Heart right ventricle (tissue), 16 donors: ENCODE results near the gene ZNF511. TPM values are rescaled to one million over a fixed set of nuclear protein-coding genes. Genes with fewer than 3 reads are reported as not detected.

Experiments used
- ATAC-seq, 8 donors: fragments of 200-7000 bp; cut with Tn5 transposase; one replicate each; pipeline ENCODE4 v1.9.1; 2020; ENCODE audit warnings: mild to moderate bottlenecking in 8 of 8, moderate library complexity in 8 of 8, moderate number of reproducible peaks in 1 of 8
- DNase-seq, 2 donors: peaks; one replicate each; pipeline ENCODE4 v3.0.0-alpha.2; 2020
- H3K27ac ChIP-seq, 10 donors: fragments of 200-600 bp; sonication (generic) in 2 of 10; one replicate each; pipeline versions ENCODE4 v1.5.0 to v1.8.0; 2020 to 2022; ENCODE audit warnings: mild to moderate bottlenecking in 3 of 10
- H3K27me3 ChIP-seq, 7 donors: fragments of 200-600 bp; one replicate each; pipeline ENCODE4 v1.8.0; 2021 to 2022; ENCODE audit warnings: mild to moderate bottlenecking in 2 of 7
- H3K36me3 ChIP-seq, 9 donors: fragments of 200-600 bp; sonication (generic) in 1 of 9; one replicate each; pipeline versions ENCODE4 v1.5.0 to v1.8.0; 2020 to 2022; ENCODE audit warnings: mild to moderate bottlenecking in 2 of 9
- H3K4me1 ChIP-seq, 9 donors: fragments of 200-600 bp; sonication (generic) in 1 of 9; one replicate each; pipeline versions ENCODE4 v1.5.0 to v1.8.0; 2020 to 2022; ENCODE audit warnings: mild to moderate bottlenecking in 4 of 9
- H3K4me3 ChIP-seq, 10 donors: fragments of 200-600 bp; sonication (generic) in 2 of 10; one replicate each; pipeline versions ENCODE4 v1.5.0 to v1.8.0; 2020 to 2022; ENCODE audit warnings: mild to moderate bottlenecking in 7 of 10, moderate library complexity in 2 of 10
- H3K9me3 ChIP-seq, 11 donors: fragments of 200-600 bp in 10 of 11; sonication (generic) in 2 of 11; one replicate each; pipeline versions ENCODE4 v1.5.0 to v1.8.0; 2013 to 2022; ENCODE audit warnings: mild to moderate bottlenecking in 2 of 11, control low read depth in 1 of 11, moderate library complexity in 1 of 11
- CTCF ChIP-seq, 9 donors: fragments of 200-600 bp; sonication (generic) in 2 of 9; IDR thresholded peaks; one replicate each; pipeline versions ENCODE4 v1.5.0 to v1.8.0; 2021 to 2022; ENCODE audit warnings: antibody characterized with exemption in 9 of 9, mild to moderate bottlenecking in 5 of 9, moderate library complexity in 1 of 9
- WGBS, 2 donors: extraction: QIAGEN DNeasy Blood & Tissue Kit; methylation state at CpG; one replicate each; pipeline ENCODE4 v1.1.7; 2013; ENCODE audit warnings: inconsistent platforms in 1 of 2; 5-methylcytosine and 5-hydroxymethylcytosine counted together
- intact Hi-C, 10 donors: fragments of 100-400 bp; cut with DNase I; formaldehyde crosslinking; loops; one replicate each; pipeline versions ENCODE4 v1.11.1 to v1.14.2; 2022
- polyA plus RNA-seq, 2 donors: library from polyadenylated mRNA; stranded (reverse); fragments of 200-250 nt; gene quantifications; one replicate each; pipeline ENCODE4 v1.2.3, GENCODE V29; 2013
- total RNA-seq, 10 donors: library from RNA; stranded (reverse); fragmentation: NEBNext Ultra II Directional in 3 of 10; extraction: Animal tissue kit (Norgen Biotek cat#: 25700) in 3 of 10; gene quantifications; one replicate each; pipeline versions ENCODE4 v1.2.1 to v1.2.4, GENCODE V29; 2021 to 2023
- donor health status: Arrhythmogenic right ventricular cardiomyopathy.
- donor health status: ischemic (EF 13 %, LVEDD 7.1; RV severe dilation, severe dysfunction).
- donor health status: healthy with polysubstance abuse.
- donor health status: DM: no; HTN: yes; CAD: no.
- donor health status: DM: no; HTN: no; CAD: no.
- donor health status: ischemic (EF 25% LVEDD 6.9; RV normal size, moderate dysfunction).
- donor health status: ischemic (EF 25% LVEDD 5.7; RV mildly dilated, moderate dysfunction).
- donor health status: healthy.
- donor health status: DM: yes; HTN: yes; CAD: no.
- donor health status: Ischemic cardiomyopathy.
- donor health status: ischemic (EF 35%, LVEDD 5.7; RV mildly dilated, moderate dysfunction).
- donor health status: nonischemic (EF 11% LVEDD 7.7; RV severe dilation, severe dysfunction).
- donor health status: DM: yes; HTN: yes; CAD: no.
- donor health status: PGD.
- donor health status: ischemic (EF 29% LVEDD 5.4; RV normal size, mild dysfunction).
- donor health status: nonischemic (EF 23%, LVEDD 6.1; RV moderate dilation, normal function).

ZNF511 gene
- total and polyA plus RNA-seq, 12 donors = 30.6 to 129 (median 43.5) TPM

- Histone ChIP-seq H3K4me3 (no peak overlapping the region), H3K36me3 (peaks cover 0 to 70% (median 0%) of the 10 kb centered on the region in 9 donors), H3K27ac (no peak overlapping the region), H3K9me3 (no peaks in the 10 kb centered on the region), H3K4me1 (peaks cover 0 to 2% (median 0%) of the 10 kb centered on the region in 9 donors), H3K27me3 (peaks cover 0 to 4% (median 0%) of the 10 kb centered on the region in 7 donors)
- ATAC-seq (no peak), DNase-seq (no peak)
- TF ChIP-seq CTCF (IDR thresholded peaks at IDR 0.05) = no peak
- intact Hi-C loops = no loop called here
- 88 to 90% methylated on average over 24 to 26 of the region's 26 CpGs for WGBS, 2 donors
These were observed 39.3 kb upstream of the ZNF511 start for GRCh38 chr10:133269367-133269766.

- ATAC-seq = no peak
- intact Hi-C loops = no loop called here
- Histone ChIP-seq H3K36me3 (peaks cover 0 to 70% (median 0%) of the 10 kb centered on the region in 9 donors), H3K9me3 (no peaks in the 10 kb centered on the region), H3K27ac (no peak overlapping the region), H3K4me3 (no peak overlapping the region), H3K27me3 (peaks cover 0 to 12% (median 7%) of the 10 kb centered on the region in 7 donors), H3K4me1 (peaks cover 0 to 8% (median 0%) of the 10 kb centered on the region in 9 donors)
- WGBS, 2 donors = 92 to 93% methylated on average over 20 of the region's 20 CpGs
- no peak for DNase-seq
- no peak for TF ChIP-seq CTCF (IDR thresholded peaks at IDR 0.05)
These were observed 38.5 kb upstream of the ZNF511 start for GRCh38 chr10:133270204-133270603.

GRCh38 chr10:133270773-133271297 lies 37.9 kb upstream of the ZNF511 start:
- DNase-seq (no peak), ATAC-seq (no peak)
- intact Hi-C loops = no loop called here
- Histone ChIP-seq H3K27ac (no peak overlapping the region), H3K27me3 (peaks cover 0 to 19% (median 13%) of the 10 kb centered on the region in 7 donors), H3K36me3 (peaks cover 0 to 70% (median 0%) of the 10 kb centered on the region in 9 donors), H3K4me3 (no peak overlapping the region), H3K4me1 (peaks cover 0 to 14% (median 0%) of the 10 kb centered on the region in 9 donors), H3K9me3 (no peaks in the 10 kb centered on the region)
- no peak for TF ChIP-seq CTCF (IDR thresholded peaks at IDR 0.05)
- 93 to 97% methylated on average over 19 of the region's 19 CpGs for WGBS, 2 donors

- H3K36me3 ChIP-seq = peaks cover 0 to 70% (median 0%) of the 10 kb centered on the region in 9 donors
- no peak overlapping the region for H3K27ac ChIP-seq
- WGBS, 2 donors = 85% methylated on average over 35 of the region's 35 CpGs
- H3K9me3 ChIP-seq = no peaks in the 10 kb centered on the region
- ATAC-seq (no peak), DNase-seq (no peak)
- TF ChIP-seq CTCF (IDR thresholded peaks at IDR 0.05) = no peak
- H3K27me3 ChIP-seq = peaks cover 0 to 27% (median 22%) of the 10 kb centered on the region in 7 donors
- no peak overlapping the region for H3K4me3 ChIP-seq
- intact Hi-C loops = no loop called here
- peaks cover 0 to 23% (median 6%) of the 10 kb centered on the region in 9 donors for H3K4me1 ChIP-seq
These were observed 37.0 kb upstream of the ZNF511 start for GRCh38 chr10:133271521-133272300.
